ENCODE data around the gene KLK7. TPM values are rescaled to one million over a fixed set of nuclear protein-coding genes. Genes with fewer than 3 reads are reported as not detected.

Gene KLK7
- total RNA-seq, 1 experiment from 2014 or later, result 0.66 TPM

DNA sequence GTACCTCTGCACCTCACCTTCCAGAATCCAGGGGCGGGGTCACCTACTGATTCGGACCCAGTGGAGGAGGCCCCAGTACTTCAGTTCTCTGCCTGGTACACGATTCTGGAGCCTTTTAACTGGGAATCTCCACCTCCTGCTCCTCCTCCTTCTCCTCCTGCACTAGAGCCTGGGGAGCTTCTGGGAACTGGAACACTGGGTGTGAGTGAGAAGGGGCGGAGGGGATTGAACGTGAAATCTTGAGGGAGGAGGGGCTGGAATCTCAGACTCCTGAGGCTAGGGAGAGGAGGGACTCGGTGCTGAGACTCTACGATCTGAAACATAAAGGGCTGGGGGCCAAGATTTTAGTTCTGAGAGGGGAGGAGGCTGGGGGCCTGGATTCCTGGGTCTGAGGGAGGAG lies 17.8 kb upstream of the KLK7 start, which contains the start of gene KLK8 (continued):
- TF ChIP-seq GABPB1 (CRISPR knock-in tag; IDR thresholded peaks at IDR 0.05) (no peak), FOXJ3 (CRISPR knock-in tag; IDR thresholded peaks at IDR 0.05; ENCODE audit: borderline replicate concordance) (no peak), CDX4 (CRISPR knock-in tag; IDR thresholded peaks at IDR 0.05; ENCODE audit: borderline replicate concordance) (no peak), ETV6 (CRISPR knock-in tag; IDR thresholded peaks at IDR 0.05) (no peak), NFYB (CRISPR knock-in tag; conservative IDR thresholded peaks at IDR 0.05; ENCODE audit: low read depth) (no peak), HMGA2 (CRISPR knock-in tag; IDR thresholded peaks at IDR 0.05) (no peak)
- TF ChIP-seq, protein P1, sequence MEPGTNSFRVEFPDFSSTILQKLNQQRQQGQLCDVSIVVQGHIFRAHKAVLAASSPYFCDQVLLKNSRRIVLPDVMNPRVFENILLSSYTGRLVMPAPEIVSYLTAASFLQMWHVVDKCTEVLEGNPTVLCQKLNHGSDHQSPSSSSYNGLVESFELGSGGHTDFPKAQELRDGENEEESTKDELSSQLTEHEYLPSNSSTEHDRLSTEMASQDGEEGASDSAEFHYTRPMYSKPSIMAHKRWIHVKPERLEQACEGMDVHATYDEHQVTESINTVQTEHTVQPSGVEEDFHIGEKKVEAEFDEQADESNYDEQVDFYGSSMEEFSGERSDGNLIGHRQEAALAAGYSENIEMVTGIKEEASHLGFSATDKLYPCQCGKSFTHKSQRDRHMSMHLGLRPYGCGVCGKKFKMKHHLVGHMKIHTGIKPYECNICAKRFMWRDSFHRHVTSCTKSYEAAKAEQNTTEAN (CRISPR knock-in tag; IDR thresholded peaks at IDR 0.05), result no peak
- TF ChIP-seq, protein P2, sequence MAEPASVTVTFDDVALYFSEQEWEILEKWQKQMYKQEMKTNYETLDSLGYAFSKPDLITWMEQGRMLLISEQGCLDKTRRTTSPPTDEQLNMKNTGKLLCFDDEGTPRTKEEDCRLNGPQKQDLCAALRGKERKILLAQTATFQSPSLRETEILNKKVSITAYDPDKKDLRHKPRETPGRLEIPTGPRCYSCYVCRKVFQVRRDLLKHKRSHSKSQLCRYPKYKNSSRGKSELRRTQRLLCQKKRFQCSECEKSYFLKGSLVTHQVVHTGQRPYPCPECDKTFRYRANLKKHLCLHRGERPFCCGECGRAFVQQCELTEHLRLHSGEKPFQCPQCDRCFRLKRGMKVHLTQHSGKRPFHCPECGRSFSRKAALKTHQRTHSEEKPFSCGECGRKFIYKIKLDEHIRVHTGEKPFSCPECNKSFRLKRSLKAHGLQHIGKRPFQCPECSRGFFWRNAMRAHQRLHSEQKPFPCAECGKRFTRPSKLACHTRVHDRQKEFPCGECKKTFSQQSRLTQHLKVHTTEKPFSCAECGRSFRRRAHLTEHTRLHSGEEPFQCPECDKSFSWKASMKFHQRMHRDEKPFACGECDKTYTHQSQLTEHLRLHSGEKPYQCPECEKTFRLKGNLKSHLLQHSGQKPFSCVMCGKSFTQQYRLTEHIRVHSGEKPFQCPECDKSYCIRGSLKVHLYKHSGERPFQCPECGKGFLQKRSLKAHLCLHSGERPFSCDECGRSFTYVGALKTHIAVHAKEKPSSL (CRISPR knock-in tag; conservative IDR thresholded peaks at IDR 0.05), result no peak

GRCh38 chr19:51000981-51001380 lies 17.3 kb upstream of the KLK7 start:
- Mint-ChIP-seq H3K4me3 (peak overlapping the region; percentile 56), H3K27me3 (ENCODE audit: low read depth) (peaks cover 51% of the 10 kb centered on the region), H3K36me3 (no peaks in the 10 kb centered on the region), H3K9me3 (no peaks in the 10 kb centered on the region), H3K27ac (peak overlapping the region; percentile 68), H3K4me1 (peaks cover 24% of the 10 kb centered on the region)
- ChIA-PET CTCF (interaction anchor here (1.0 to 6.0 kb wide), 8 partner anchors 17 to 96 kb away, joined by 3 to 94 read pairs (median 4); no protein-coding TSS in a partner anchor), POLR2A (no interaction called here)
- peak; percentile 74 for DNase-seq (ENCODE audit: low spot score)
- ATAC-seq, result peak; percentile 65
- TF ChIP-seq FOXJ3 (CRISPR knock-in tag; IDR thresholded peaks at IDR 0.05; ENCODE audit: borderline replicate concordance) (no peak), CTCF (IDR thresholded peaks at IDR 0.05) (no peak), MXD4 (CRISPR knock-in tag; IDR thresholded peaks at IDR 0.05; ENCODE audit: borderline replicate concordance) (no peak), E2F1 (CRISPR knock-in tag; IDR thresholded peaks at IDR 0.05) (no peak), TP53 (CRISPR knock-in tag; IDR thresholded peaks at IDR 0.05) (0 out of 2 replicates have a peak, but pooled peaks have one; percentile 43), NR2C2 (CRISPR knock-in tag; IDR thresholded peaks at IDR 0.05) (no peak), FOXP1 (CRISPR knock-in tag; IDR thresholded peaks at IDR 0.05; ENCODE audit: borderline replicate concordance) (no peak), PRRX2 (CRISPR knock-in tag; IDR thresholded peaks at IDR 0.05) (no peak), CREM (CRISPR knock-in tag; IDR thresholded peaks at IDR 0.05) (no peak), FOXP4 (CRISPR knock-in tag; IDR thresholded peaks at IDR 0.05) (peak; percentile 48; the same call in 1 of the 2 replicates), ZNF423 (CRISPR knock-in tag; IDR thresholded peaks at IDR 0.05) (no peak)
- TF ChIP-seq, protein P3, sequence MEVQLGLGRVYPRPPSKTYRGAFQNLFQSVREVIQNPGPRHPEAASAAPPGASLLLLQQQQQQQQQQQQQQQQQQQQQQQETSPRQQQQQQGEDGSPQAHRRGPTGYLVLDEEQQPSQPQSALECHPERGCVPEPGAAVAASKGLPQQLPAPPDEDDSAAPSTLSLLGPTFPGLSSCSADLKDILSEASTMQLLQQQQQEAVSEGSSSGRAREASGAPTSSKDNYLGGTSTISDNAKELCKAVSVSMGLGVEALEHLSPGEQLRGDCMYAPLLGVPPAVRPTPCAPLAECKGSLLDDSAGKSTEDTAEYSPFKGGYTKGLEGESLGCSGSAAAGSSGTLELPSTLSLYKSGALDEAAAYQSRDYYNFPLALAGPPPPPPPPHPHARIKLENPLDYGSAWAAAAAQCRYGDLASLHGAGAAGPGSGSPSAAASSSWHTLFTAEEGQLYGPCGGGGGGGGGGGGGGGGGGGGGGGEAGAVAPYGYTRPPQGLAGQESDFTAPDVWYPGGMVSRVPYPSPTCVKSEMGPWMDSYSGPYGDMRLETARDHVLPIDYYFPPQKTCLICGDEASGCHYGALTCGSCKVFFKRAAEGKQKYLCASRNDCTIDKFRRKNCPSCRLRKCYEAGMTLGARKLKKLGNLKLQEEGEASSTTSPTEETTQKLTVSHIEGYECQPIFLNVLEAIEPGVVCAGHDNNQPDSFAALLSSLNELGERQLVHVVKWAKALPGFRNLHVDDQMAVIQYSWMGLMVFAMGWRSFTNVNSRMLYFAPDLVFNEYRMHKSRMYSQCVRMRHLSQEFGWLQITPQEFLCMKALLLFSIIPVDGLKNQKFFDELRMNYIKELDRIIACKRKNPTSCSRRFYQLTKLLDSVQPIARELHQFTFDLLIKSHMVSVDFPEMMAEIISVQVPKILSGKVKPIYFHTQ (CRISPR knock-in tag; IDR thresholded peaks at IDR 0.05), result no peak
- TF ChIP-seq, protein P4, sequence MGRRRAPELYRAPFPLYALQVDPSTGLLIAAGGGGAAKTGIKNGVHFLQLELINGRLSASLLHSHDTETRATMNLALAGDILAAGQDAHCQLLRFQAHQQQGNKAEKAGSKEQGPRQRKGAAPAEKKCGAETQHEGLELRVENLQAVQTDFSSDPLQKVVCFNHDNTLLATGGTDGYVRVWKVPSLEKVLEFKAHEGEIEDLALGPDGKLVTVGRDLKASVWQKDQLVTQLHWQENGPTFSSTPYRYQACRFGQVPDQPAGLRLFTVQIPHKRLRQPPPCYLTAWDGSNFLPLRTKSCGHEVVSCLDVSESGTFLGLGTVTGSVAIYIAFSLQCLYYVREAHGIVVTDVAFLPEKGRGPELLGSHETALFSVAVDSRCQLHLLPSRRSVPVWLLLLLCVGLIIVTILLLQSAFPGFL (CRISPR knock-in tag; IDR thresholded peaks at IDR 0.05; ENCODE audit: borderline replicate concordance), result no peak
- TF ChIP-seq, protein P5, sequence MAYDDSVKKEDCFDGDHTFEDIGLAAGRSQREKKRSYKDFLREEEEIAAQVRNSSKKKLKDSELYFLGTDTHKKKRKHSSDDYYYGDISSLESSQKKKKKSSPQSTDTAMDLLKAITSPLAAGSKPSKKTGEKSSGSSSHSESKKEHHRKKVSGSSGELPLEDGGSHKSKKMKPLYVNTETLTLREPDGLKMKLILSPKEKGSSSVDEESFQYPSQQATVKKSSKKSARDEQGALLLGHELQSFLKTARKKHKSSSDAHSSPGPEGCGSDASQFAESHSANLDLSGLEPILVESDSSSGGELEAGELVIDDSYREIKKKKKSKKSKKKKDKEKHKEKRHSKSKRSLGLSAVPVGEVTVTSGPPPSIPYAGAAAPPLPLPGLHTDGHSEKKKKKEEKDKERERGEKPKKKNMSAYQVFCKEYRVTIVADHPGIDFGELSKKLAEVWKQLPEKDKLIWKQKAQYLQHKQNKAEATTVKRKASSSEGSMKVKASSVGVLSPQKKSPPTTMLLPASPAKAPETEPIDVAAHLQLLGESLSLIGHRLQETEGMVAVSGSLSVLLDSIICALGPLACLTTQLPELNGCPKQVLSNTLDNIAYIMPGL (CRISPR knock-in tag; IDR thresholded peaks at IDR 0.05), result no peak

Measured in WTC11 (cell line).